Parathyroid adenoma (tissue), 2 donors: ENCODE results near the gene BICD1.

Source experiments
- H2AFZ ChIP-seq: fragments of 300-600 bp; sonication (generic); one replicate; pipeline ENCODE4 v1.7.0; 2017; ENCODE audit warnings: antibody characterized with exemption, mild to moderate bottlenecking
- H3K27ac ChIP-seq: fragments of 300-600 bp; sonication (generic); one replicate; pipeline ENCODE4 v1.7.0; 2017
- H3K27me3 ChIP-seq: fragments of 300-600 bp; sonication (generic); one replicate; pipeline ENCODE4 v1.7.0; 2017; ENCODE audit warnings: low read length; ENCODE audit not compliant: control insufficient read depth, insufficient read depth
- H3K36me3 ChIP-seq: fragments of 300-600 bp; sonication (generic); one replicate; pipeline ENCODE4 v1.7.0; 2017; ENCODE audit warnings: low read length; ENCODE audit not compliant: control insufficient read depth, insufficient read depth
- H3K4me1 ChIP-seq: fragments of 300-600 bp; sonication (generic); one replicate; pipeline ENCODE4 v1.7.0; 2017; ENCODE audit warnings: control low read depth
- H3K4me2 ChIP-seq: fragments of 300-600 bp; sonication (generic); one replicate; pipeline ENCODE4 v1.7.0; 2017; ENCODE audit warnings: low read length
- H3K4me3 ChIP-seq: fragments of 300-600 bp; sonication (generic); one replicate; pipeline ENCODE4 v1.7.0; 2017; ENCODE audit warnings: low read depth, low read length
- H3K79me2 ChIP-seq: fragments of 300-600 bp; sonication (generic); one replicate; pipeline ENCODE4 v1.7.0; 2017; ENCODE audit warnings: control low read depth
- H3K9ac ChIP-seq: fragments of 300-600 bp; sonication (generic); one replicate; pipeline ENCODE4 v1.7.0; 2017; ENCODE audit warnings: mild to moderate bottlenecking
- H3K9me3 ChIP-seq: fragments of 300-600 bp; sonication (generic); one replicate; pipeline ENCODE4 v1.7.0; 2017; ENCODE audit warnings: low read length; ENCODE audit not compliant: control insufficient read depth
- TF ChIP-seq, protein P1 (sequence below): fragments of 300-600 bp; sonication (generic); IDR thresholded peaks from one replicate; pipeline ENCODE4 v1.7.0; 2017; ENCODE audit warnings: antibody characterized with exemption, mild to moderate bottlenecking
- donor health status: primary hyperparathyroidism.

Gene BICD1

DNA sequence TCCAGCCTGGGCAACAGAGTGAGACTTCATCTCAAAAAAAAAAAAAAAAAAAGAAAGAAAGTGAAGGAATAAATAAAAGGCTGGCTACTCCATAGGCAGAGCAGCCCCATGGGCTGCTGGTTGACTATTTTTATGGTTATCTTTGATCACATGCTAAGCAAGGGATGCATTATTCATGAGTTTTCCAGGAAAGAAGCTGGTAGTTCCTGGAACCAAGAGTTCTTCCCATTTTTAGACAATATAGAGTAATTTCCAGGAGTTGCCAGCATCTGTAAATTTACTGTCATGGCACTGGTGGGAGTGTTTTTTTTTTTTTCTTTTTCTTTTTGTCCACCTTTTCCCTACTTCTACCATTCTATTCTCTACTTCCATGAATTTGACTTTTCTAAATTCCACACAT, 316.9 kb downstream of the BICD1 start:
- no peak overlapping the region for H3K4me2 ChIP-seq
- TF ChIP-seq, protein P1, sequence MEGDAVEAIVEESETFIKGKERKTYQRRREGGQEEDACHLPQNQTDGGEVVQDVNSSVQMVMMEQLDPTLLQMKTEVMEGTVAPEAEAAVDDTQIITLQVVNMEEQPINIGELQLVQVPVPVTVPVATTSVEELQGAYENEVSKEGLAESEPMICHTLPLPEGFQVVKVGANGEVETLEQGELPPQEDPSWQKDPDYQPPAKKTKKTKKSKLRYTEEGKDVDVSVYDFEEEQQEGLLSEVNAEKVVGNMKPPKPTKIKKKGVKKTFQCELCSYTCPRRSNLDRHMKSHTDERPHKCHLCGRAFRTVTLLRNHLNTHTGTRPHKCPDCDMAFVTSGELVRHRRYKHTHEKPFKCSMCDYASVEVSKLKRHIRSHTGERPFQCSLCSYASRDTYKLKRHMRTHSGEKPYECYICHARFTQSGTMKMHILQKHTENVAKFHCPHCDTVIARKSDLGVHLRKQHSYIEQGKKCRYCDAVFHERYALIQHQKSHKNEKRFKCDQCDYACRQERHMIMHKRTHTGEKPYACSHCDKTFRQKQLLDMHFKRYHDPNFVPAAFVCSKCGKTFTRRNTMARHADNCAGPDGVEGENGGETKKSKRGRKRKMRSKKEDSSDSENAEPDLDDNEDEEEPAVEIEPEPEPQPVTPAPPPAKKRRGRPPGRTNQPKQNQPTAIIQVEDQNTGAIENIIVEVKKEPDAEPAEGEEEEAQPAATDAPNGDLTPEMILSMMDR, result no peak
- no peak overlapping the region for H2AFZ ChIP-seq

DNA sequence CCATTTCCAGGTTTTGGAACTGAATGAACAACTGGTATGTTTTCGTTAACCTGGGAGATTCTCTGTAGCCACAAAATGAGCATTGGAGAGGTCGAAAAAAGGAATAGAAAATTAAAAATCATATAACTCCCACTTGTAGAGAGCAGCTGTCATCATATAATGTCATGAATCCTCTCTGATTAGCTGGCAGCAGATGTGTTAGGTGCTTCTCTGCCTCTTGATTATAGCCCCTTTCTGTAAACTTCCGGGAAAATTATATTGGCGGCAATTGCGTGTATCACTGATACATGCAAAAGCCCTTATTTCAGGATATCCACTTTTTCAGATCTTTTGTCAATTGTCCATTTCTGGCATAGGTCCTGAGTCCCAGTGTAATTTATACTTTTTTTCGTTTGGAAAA, 324.4 kb downstream of the BICD1 start:
- H3K79me2 ChIP-seq, result peaks cover 23% of the 10 kb centered on the region
- no peaks in the 10 kb centered on the region for H3K4me1 ChIP-seq
- no peak overlapping the region for H3K4me3 ChIP-seq
- H3K9ac ChIP-seq, result no peak overlapping the region
- no peak overlapping the region for H3K27ac ChIP-seq
- H3K27me3 ChIP-seq, result no peaks in the 10 kb centered on the region
- H2AFZ ChIP-seq, result no peak overlapping the region
- H3K9me3 ChIP-seq, result no peaks in the 10 kb centered on the region
- no peak overlapping the region for H3K4me2 ChIP-seq
- TF ChIP-seq, protein P1, result no peak
- no peaks in the 10 kb centered on the region for H3K36me3 ChIP-seq

More for the DNA sequence above, 316.9 kb downstream of the BICD1 start:
- no peak overlapping the region for H3K4me3 ChIP-seq
- H3K36me3 ChIP-seq, result no peaks in the 10 kb centered on the region
- no peaks in the 10 kb centered on the region for H3K27me3 ChIP-seq
- H3K9ac ChIP-seq, result no peak overlapping the region
- no peaks in the 10 kb centered on the region for H3K9me3 ChIP-seq
- H3K4me1 ChIP-seq, result peaks cover 19% of the 10 kb centered on the region
- peaks cover 26% of the 10 kb centered on the region for H3K79me2 ChIP-seq
- no peak overlapping the region for H3K27ac ChIP-seq
